WTC11 (cell line): ENCODE measurements around the gene PUSL1. TPM values are rescaled to one million over a fixed set of nuclear protein-coding genes. Genes with fewer than 3 reads are reported as not detected.

Experiments used
- ATAC-seq: fragments of 200-7000 bp; cut with Tn5 transposase; 2 replicates; pipeline ENCODE4 v1.10.0; 2021; ENCODE audit warnings: mild to moderate bottlenecking, moderate library complexity
- CTCF ChIA-PET: fragments of 300-600 bp; sonication (Branson Sonifier 250); formaldehyde crosslinking; loops from one replicate; lab custom pipeline; 2021; ENCODE audit warnings: antibody characterized with exemption; lab: Charles Lee
- POLR2A ChIA-PET: fragments of 350-600 bp; sonication (Branson Sonifier 250); formaldehyde crosslinking; loops from one replicate; lab custom pipeline; 2021; ENCODE audit warnings: antibody characterized with exemption; lab: Charles Lee
- DNase-seq: peaks from one replicate; pipeline ENCODE4 v3.0.0; 2021; ENCODE audit warnings: low spot score
- H3K27ac Mint-ChIP-seq: 2 replicates; pipeline ENCODE4 v1.8.0; 2021; ENCODE audit warnings: mixed read lengths
- H3K27me3 Mint-ChIP-seq: 2 replicates; pipeline ENCODE4 v1.8.0; 2021; ENCODE audit warnings: low read depth, mild to moderate bottlenecking, moderate library complexity, mixed read lengths
- H3K36me3 Mint-ChIP-seq: 2 replicates; pipeline ENCODE4 v1.8.0; 2021; ENCODE audit warnings: mixed read lengths
- H3K4me1 Mint-ChIP-seq: 2 replicates; pipeline ENCODE4 v1.8.0; 2022; ENCODE audit warnings: mixed read lengths
- H3K4me3 Mint-ChIP-seq: 2 replicates; pipeline ENCODE4 v1.8.0; 2021; ENCODE audit warnings: mild to moderate bottlenecking, moderate library complexity, mixed read lengths
- H3K9me3 Mint-ChIP-seq: 2 replicates; pipeline ENCODE4 v1.8.0; 2021; ENCODE audit warnings: mixed read lengths
- ATF2 ChIP-seq: sonication (generic); formaldehyde crosslinking; IDR thresholded peaks from 2 replicates; pipeline ENCODE4 v1.8.1; 2022; ENCODE audit warnings: low read depth, missing genetic modification reagents, borderline replicate concordance
- ATF3 ChIP-seq: sonication (generic); formaldehyde crosslinking; conservative IDR thresholded peaks from 2 replicates; pipeline ENCODE4 v1.8.1; 2022; ENCODE audit warnings: mild to moderate bottlenecking, missing genetic modification reagents
- ATF6 ChIP-seq: sonication (generic); formaldehyde crosslinking; IDR thresholded peaks from 2 replicates; pipeline ENCODE4 v1.8.1; 2023; ENCODE audit warnings: mild to moderate bottlenecking, missing genetic modification reagents
- CBFB ChIP-seq: sonication (generic); formaldehyde crosslinking; IDR thresholded peaks from 2 replicates; pipeline ENCODE4 v1.8.1; 2022; ENCODE audit warnings: mild to moderate bottlenecking, low read depth, missing genetic modification reagents
- EMX1 ChIP-seq: fragments of 250-450 bp; sonication (Bioruptor Pico); IDR thresholded peaks from 2 replicates; pipeline ENCODE4 v1.8.0; 2021; ENCODE audit warnings: mild to moderate bottlenecking
- ESRRA ChIP-seq: sonication (generic); formaldehyde crosslinking; IDR thresholded peaks from 2 replicates; pipeline ENCODE4 v1.8.1; 2022; ENCODE audit warnings: mild to moderate bottlenecking, missing genetic modification reagents, borderline replicate concordance
- GABPB1 ChIP-seq: sonication (generic); formaldehyde crosslinking; IDR thresholded peaks from 2 replicates; pipeline ENCODE4 v1.8.1; 2023; ENCODE audit warnings: mild to moderate bottlenecking, missing genetic modification reagents
- GTF2I ChIP-seq: fragments of 250-450 bp; sonication (Bioruptor Pico); conservative IDR thresholded peaks from 2 replicates; pipeline ENCODE4 v1.4.0; 2021; ENCODE audit warnings: mild to moderate bottlenecking
- HMGA2 ChIP-seq: fragments of 250-450 bp; sonication (Bioruptor Pico); IDR thresholded peaks from 2 replicates; pipeline ENCODE4 v1.4.0; 2021; ENCODE audit warnings: mild to moderate bottlenecking, moderate library complexity
- IRF1 ChIP-seq: sonication (generic); formaldehyde crosslinking; IDR thresholded peaks from 2 replicates; pipeline ENCODE4 v1.8.0; 2023; ENCODE audit warnings: missing genetic modification reagents
- RELA ChIP-seq: sonication (generic); formaldehyde crosslinking; IDR thresholded peaks from 2 replicates; pipeline ENCODE4 v1.8.1; 2022; ENCODE audit warnings: missing genetic modification reagents, mild to moderate bottlenecking, borderline replicate concordance
- SOX15 ChIP-seq: fragments of 250-450 bp; sonication (Bioruptor Pico); IDR thresholded peaks from 2 replicates; pipeline ENCODE4 v1.9.0; 2021; ENCODE audit warnings: mild to moderate bottlenecking
- TCF7 ChIP-seq: sonication (generic); formaldehyde crosslinking; IDR thresholded peaks from 2 replicates; pipeline ENCODE4 v1.8.0; 2022; ENCODE audit warnings: mild to moderate bottlenecking, low read depth, missing genetic modification reagents, moderate library complexity
- ZNF671 ChIP-seq: fragments of 250-450 bp; sonication (Bioruptor Pico); IDR thresholded peaks from 2 replicates; pipeline ENCODE4 v1.8.0; 2021; ENCODE audit warnings: mild to moderate bottlenecking
- total RNA-seq: library from RNA; stranded (reverse); gene quantifications from 3 replicates; pipeline ENCODE4 v1.2.3, GENCODE V29; 2021
- TF ChIP-seq, protein P1 (sequence below): sonication (generic); formaldehyde crosslinking; IDR thresholded peaks from 2 replicates; pipeline ENCODE4 v1.8.1; 2022; ENCODE audit warnings: mild to moderate bottlenecking, moderate library complexity, missing genetic modification reagents
- TF ChIP-seq, protein P2 (sequence below): sonication (generic); formaldehyde crosslinking; IDR thresholded peaks from 2 replicates; pipeline ENCODE4 v1.8.0; 2022; ENCODE audit warnings: missing genetic modification reagents
- TF ChIP-seq, protein P3 (sequence below): sonication (generic); formaldehyde crosslinking; IDR thresholded peaks from 2 replicates; pipeline ENCODE4 v1.8.0; 2023; ENCODE audit warnings: missing genetic modification reagents, mild to moderate bottlenecking, borderline replicate concordance
- TF ChIP-seq, protein P4 (sequence below): fragments of 250-450 bp; sonication (Bioruptor Pico); IDR thresholded peaks from 2 replicates; pipeline ENCODE4 v1.9.0; 2021; ENCODE audit warnings: moderate library complexity, mild to moderate bottlenecking, inconsistent platforms, borderline replicate concordance

The PUSL1 gene
- total RNA-seq, 1 experiment from 2014 or later, result 51.5 TPM

- Mint-ChIP-seq H3K4me1 (peaks cover 18% of the 10 kb centered on the region), H3K4me3 (no peak overlapping the region), H3K27ac (peak overlapping the region; percentile 65), H3K36me3 (peaks cover 24% of the 10 kb centered on the region), H3K9me3 (no peaks in the 10 kb centered on the region), H3K27me3 (no peaks in the 10 kb centered on the region)
- ATAC-seq (no peak), DNase-seq (no peak)
- POLR2A ChIA-PET, result no interaction called here
- CTCF ChIA-PET, result interaction anchor here (3.0 kb wide), 1 partner anchor 17 kb away, joined by 10 read pairs; no protein-coding TSS in a partner anchor
- TF ChIP-seq CBFB (CRISPR knock-in tag) (no peak), ESRRA (no peak), RELA (CRISPR knock-in tag) (no peak), EMX1 (CRISPR knock-in tag) (no peak), ZNF671 (CRISPR knock-in tag) (no peak), ATF6 (no peak), GTF2I (no peak), TCF7 (no peak), IRF1 (CRISPR knock-in tag) (no peak), ATF3 (CRISPR knock-in tag) (no peak), GABPB1 (no peak), SOX15 (CRISPR knock-in tag) (no peak), HMGA2 (CRISPR knock-in tag) (no peak), ATF2 (no peak)
- TF ChIP-seq, protein P1, sequence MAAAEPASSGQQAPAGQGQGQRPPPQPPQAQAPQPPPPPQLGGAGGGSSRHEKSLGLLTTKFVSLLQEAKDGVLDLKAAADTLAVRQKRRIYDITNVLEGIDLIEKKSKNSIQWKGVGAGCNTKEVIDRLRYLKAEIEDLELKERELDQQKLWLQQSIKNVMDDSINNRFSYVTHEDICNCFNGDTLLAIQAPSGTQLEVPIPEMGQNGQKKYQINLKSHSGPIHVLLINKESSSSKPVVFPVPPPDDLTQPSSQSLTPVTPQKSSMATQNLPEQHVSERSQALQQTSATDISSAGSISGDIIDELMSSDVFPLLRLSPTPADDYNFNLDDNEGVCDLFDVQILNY (CRISPR knock-in tag), result no peak
- TF ChIP-seq, protein P2, sequence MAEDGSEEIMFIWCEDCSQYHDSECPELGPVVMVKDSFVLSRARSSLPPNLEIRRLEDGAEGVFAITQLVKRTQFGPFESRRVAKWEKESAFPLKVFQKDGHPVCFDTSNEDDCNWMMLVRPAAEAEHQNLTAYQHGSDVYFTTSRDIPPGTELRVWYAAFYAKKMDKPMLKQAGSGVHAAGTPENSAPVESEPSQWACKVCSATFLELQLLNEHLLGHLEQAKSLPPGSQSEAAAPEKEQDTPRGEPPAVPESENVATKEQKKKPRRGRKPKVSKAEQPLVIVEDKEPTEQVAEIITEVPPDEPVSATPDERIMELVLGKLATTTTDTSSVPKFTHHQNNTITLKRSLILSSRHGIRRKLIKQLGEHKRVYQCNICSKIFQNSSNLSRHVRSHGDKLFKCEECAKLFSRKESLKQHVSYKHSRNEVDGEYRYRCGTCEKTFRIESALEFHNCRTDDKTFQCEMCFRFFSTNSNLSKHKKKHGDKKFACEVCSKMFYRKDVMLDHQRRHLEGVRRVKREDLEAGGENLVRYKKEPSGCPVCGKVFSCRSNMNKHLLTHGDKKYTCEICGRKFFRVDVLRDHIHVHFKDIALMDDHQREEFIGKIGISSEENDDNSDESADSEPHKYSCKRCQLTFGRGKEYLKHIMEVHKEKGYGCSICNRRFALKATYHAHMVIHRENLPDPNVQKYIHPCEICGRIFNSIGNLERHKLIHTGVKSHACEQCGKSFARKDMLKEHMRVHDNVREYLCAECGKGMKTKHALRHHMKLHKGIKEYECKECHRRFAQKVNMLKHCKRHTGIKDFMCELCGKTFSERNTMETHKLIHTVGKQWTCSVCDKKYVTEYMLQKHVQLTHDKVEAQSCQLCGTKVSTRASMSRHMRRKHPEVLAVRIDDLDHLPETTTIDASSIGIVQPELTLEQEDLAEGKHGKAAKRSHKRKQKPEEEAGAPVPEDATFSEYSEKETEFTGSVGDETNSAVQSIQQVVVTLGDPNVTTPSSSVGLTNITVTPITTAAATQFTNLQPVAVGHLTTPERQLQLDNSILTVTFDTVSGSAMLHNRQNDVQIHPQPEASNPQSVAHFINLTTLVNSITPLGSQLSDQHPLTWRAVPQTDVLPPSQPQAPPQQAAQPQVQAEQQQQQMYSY (CRISPR knock-in tag), result no peak
- TF ChIP-seq, protein P3, sequence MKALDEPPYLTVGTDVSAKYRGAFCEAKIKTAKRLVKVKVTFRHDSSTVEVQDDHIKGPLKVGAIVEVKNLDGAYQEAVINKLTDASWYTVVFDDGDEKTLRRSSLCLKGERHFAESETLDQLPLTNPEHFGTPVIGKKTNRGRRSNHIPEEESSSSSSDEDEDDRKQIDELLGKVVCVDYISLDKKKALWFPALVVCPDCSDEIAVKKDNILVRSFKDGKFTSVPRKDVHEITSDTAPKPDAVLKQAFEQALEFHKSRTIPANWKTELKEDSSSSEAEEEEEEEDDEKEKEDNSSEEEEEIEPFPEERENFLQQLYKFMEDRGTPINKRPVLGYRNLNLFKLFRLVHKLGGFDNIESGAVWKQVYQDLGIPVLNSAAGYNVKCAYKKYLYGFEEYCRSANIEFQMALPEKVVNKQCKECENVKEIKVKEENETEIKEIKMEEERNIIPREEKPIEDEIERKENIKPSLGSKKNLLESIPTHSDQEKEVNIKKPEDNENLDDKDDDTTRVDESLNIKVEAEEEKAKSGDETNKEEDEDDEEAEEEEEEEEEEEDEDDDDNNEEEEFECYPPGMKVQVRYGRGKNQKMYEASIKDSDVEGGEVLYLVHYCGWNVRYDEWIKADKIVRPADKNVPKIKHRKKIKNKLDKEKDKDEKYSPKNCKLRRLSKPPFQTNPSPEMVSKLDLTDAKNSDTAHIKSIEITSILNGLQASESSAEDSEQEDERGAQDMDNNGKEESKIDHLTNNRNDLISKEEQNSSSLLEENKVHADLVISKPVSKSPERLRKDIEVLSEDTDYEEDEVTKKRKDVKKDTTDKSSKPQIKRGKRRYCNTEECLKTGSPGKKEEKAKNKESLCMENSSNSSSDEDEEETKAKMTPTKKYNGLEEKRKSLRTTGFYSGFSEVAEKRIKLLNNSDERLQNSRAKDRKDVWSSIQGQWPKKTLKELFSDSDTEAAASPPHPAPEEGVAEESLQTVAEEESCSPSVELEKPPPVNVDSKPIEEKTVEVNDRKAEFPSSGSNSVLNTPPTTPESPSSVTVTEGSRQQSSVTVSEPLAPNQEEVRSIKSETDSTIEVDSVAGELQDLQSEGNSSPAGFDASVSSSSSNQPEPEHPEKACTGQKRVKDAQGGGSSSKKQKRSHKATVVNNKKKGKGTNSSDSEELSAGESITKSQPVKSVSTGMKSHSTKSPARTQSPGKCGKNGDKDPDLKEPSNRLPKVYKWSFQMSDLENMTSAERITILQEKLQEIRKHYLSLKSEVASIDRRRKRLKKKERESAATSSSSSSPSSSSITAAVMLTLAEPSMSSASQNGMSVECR (CRISPR knock-in tag), result no peak
- TF ChIP-seq, protein P4, sequence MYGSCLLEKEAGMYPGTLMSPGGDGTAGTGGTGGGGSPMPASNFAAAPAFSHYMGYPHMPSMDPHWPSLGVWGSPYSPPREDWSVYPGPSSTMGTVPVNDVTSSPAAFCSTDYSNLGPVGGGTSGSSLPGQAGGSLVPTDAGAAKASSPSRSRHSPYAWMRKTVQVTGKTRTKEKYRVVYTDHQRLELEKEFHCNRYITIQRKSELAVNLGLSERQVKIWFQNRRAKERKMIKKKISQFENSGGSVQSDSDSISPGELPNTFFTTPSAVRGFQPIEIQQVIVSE (CRISPR knock-in tag), result no peak
These were observed 9.0 kb downstream of the PUSL1 start for GRCh38 chr1:1317420-1317819.
